Activated T-helper 1 cell treated with anti-CD3 and anti-CD28 coated beads, Interleukin-12 subunit alpha, Interleukin-12 subunit beta, Interleukin-2, Interleukin-4 antibody, amounts not matched to agents 30 ng/mL and 10 ng/mL and 1 ng/mL, durations not matched to agents 14 hours and 24 hours and 36 hours (primary cell): ENCODE measurements around the gene ANP32E. TPM values are rescaled to one million over a fixed set of nuclear protein-coding genes. Genes with fewer than 3 reads are reported as not detected.
"Not testable (repeated sequence)": the region's sequence is repeated elsewhere in the genome, so short reads cannot be mapped to it uniquely, and the experiment has no call there.

Source experiments
- DNase-seq: peaks from one replicate; pipeline ENCODE4 v3.0.0; 2021; ENCODE audit warnings: low spot score
- H3K27ac Mint-ChIP-seq: one replicate; pipeline ENCODE4 v1.8.0; 2021; ENCODE audit warnings: mild to moderate bottlenecking, mixed read lengths
- H3K27me3 Mint-ChIP-seq: one replicate; pipeline ENCODE4 v1.8.0; 2022; ENCODE audit warnings: mild to moderate bottlenecking, moderate library complexity, mixed read lengths; ENCODE audit not compliant: insufficient read depth
- H3K36me3 Mint-ChIP-seq: one replicate; pipeline ENCODE4 v1.8.0; 2021; ENCODE audit warnings: low read depth, mixed read lengths
- H3K4me1 Mint-ChIP-seq: one replicate; pipeline ENCODE4 v1.8.0; 2021; ENCODE audit warnings: low read depth, mixed read lengths
- H3K4me3 Mint-ChIP-seq: one replicate; pipeline ENCODE4 v1.8.0; 2021; ENCODE audit warnings: mild to moderate bottlenecking, moderate library complexity, mixed read lengths
- H3K9me3 Mint-ChIP-seq: one replicate; pipeline ENCODE4 v1.8.0; 2021; ENCODE audit warnings: mixed read lengths
- intact Hi-C: fragments of 100-400 bp; cut with micrococcal nuclease; formaldehyde crosslinking; loops from one replicate; pipeline ENCODE4 v1.15.1; 2024
- total RNA-seq: library from RNA; stranded (reverse); gene quantifications from 2 replicates; pipeline ENCODE4 v1.2.3, GENCODE V29; 2022

ANP32E gene
- total RNA-seq, 1 donor from 2014 or later, result 196 TPM

DNA sequence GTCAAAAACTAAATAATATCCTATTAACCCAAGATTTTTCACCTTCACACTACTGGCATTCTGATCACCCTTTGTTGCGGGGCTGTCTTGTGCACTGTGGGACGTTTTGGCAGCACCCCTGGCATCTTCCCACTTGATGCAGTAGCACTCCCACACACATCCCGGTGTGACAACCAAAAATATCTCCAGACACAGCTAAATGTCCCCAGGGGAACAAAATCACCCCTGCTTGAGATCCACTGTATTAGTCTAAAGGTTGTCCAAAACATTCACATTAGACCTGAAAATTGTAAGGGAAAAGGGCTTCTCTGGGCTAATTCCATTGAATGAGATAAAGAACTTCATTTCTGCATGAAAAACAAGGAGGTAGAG is 48.4 kb downstream of the ANP32E start:
- H3K27me3 Mint-ChIP-seq, result peaks cover 12% of the 10 kb centered on the region
- H3K9me3 Mint-ChIP-seq, result no peaks in the 10 kb centered on the region
- intact Hi-C loops, result loop anchor here (1.0 to 5.0 kb wide), 4 partner anchors 25 to 225 kb away; no protein-coding TSS in a partner anchor
- no peaks in the 10 kb centered on the region for H3K36me3 Mint-ChIP-seq
- H3K4me1 Mint-ChIP-seq, result peaks cover 14% of the 10 kb centered on the region
- H3K27ac Mint-ChIP-seq, result no peak overlapping the region
- DNase-seq, result no peak
- peak overlapping the region; percentile 26 for H3K4me3 Mint-ChIP-seq

DNA sequence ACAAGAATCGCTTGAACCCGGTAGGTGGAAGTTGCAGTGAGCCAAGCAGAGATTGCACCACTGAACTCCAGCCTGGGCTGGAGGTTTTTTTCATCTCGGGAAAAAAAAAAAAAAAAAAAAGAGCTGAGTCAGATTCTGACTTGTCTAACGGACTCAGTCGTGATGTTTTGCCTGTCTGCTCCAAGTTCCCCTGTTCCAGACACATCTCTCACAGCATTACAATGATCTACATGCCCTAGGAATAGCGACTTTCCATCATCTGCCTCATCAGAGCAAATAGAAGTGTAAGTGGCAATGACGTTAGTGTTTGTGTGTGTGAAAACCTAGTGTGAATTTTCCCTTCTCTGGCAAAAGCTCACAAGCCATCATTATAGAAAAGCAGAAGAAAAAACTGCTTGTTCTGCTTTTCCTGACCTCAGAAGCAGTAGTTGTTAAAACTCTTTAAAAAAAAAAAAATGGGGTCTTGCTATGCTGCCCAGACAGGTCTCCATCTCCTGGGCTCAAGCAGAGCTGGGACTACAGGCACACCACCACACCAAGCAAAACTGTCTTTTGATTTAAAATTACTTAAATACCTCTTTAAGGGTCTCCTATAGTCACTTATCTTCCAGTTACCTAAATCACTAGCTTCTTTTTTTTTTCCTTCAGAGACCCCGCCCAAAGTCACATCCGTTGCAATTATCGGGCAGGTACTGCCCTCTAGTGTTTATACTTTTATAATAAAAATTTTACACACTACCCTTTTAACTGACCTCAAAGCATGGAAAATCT is 48.9 kb downstream of the ANP32E start:
- no peaks in the 10 kb centered on the region for H3K36me3 Mint-ChIP-seq
- no peak for DNase-seq
- intact Hi-C loops, result loop anchor here (1.0 to 5.0 kb wide), 4 partner anchors 26 to 225 kb away; no protein-coding TSS in a partner anchor
- peak overlapping the region; percentile 76 for H3K27ac Mint-ChIP-seq
- H3K9me3 Mint-ChIP-seq, result no peaks in the 10 kb centered on the region
- peak overlapping the region; percentile 12 for H3K4me3 Mint-ChIP-seq
- peaks cover 14% of the 10 kb centered on the region for H3K4me1 Mint-ChIP-seq
- peaks cover 12% of the 10 kb centered on the region for H3K27me3 Mint-ChIP-seq

DNA sequence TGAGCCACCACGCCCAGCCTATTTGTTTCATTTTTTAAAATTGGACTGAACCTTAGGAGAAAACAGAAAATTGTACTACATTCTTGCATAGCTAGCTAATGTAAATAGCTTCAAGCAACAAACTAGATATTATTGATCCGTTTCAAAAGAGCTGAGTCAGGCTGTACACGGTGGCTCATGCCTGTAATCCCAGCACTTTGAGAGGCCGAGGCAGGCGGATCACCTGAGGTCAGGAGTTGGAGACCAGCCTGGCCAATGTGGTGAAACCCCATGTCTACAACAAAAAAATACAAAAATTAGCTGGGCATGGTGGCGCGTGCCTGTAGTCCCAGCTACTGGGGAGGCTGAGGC is 49.5 kb downstream of the ANP32E start:
- not testable (repeated sequence) for DNase-seq, H3K9me3 Mint-ChIP-seq, H3K36me3 Mint-ChIP-seq, H3K27ac Mint-ChIP-seq, H3K4me3 Mint-ChIP-seq
- intact Hi-C loops, result loop anchor here (2.0 to 5.0 kb wide), 2 partner anchors 26 to 34 kb away; no protein-coding TSS in a partner anchor
- H3K4me1 Mint-ChIP-seq, result peaks cover 14% of the 10 kb centered on the region
- peaks cover 12% of the 10 kb centered on the region for H3K27me3 Mint-ChIP-seq

DNA sequence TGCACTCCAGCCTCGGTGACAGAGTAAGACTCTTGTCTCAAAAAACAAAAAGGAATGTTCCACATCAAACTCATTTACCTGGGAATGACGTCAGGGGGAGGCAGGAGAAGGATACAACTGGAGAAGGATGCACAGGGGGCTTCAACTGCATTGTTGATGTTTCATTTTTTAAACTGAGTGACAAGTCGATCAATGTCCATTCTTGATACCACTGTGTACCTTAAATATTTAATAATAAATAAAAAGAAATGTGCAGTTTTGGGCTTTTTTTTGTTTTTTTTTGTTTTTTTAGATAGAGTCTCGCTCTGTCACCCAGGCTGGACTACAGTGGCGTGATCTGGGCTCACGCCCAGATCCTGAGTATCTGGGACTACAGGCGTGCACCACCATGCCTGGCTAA is 50.4 kb downstream of the ANP32E start:
- no peak overlapping the region for H3K4me3 Mint-ChIP-seq
- intact Hi-C loops, result loop anchor here (5.0 kb wide), 1 partner anchor 33 kb away; no protein-coding TSS in a partner anchor
- H3K27me3 Mint-ChIP-seq, result peaks cover 13% of the 10 kb centered on the region
- H3K4me1 Mint-ChIP-seq, result peaks cover 14% of the 10 kb centered on the region
- no peaks in the 10 kb centered on the region for H3K36me3 Mint-ChIP-seq
- no peak overlapping the region for H3K27ac Mint-ChIP-seq
- H3K9me3 Mint-ChIP-seq, result no peaks in the 10 kb centered on the region
- DNase-seq, result no peak

GRCh38 chr1:150183061-150183460 is 52.9 kb downstream of the ANP32E start:
- Mint-ChIP-seq H3K9me3 (no peaks in the 10 kb centered on the region), H3K4me3 (no peak overlapping the region), H3K27me3 (peaks cover 8% of the 10 kb centered on the region), H3K4me1 (peaks cover 14% of the 10 kb centered on the region), H3K36me3 (no peaks in the 10 kb centered on the region), H3K27ac (no peak overlapping the region)
- intact Hi-C loops, result no loop called here
- no peak for DNase-seq

DNA sequence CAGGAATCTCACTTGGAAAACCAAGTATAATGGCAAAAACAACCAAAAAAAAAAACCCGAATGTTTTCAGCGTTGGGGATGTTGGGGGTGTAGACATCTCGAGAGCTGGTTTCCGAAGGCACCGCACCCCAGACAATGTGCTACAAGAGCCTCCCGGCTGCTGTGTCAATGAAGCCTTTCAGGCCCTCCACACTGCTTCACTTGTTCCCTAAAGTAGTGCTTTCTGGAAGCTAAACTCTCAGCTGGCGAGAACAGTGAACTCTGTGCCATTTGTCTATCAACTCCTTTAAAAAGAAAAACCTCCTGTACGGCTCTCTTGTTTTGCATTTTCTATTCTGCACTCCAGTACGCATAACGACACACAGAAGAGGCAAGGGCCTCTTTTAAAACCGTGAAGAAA is 53.7 kb downstream of the ANP32E start:
- Mint-ChIP-seq H3K9me3 (no peaks in the 10 kb centered on the region), H3K27ac (no peak overlapping the region), H3K4me1 (peaks cover 6% of the 10 kb centered on the region), H3K4me3 (no peak overlapping the region), H3K36me3 (no peaks in the 10 kb centered on the region), H3K27me3 (peaks cover 3% of the 10 kb centered on the region)
- DNase-seq, result no peak
- intact Hi-C loops, result no loop called here

- DNase-seq, result no peak
- H3K36me3 Mint-ChIP-seq, result no peaks in the 10 kb centered on the region
- H3K4me3 Mint-ChIP-seq, result no peak overlapping the region
- H3K27ac Mint-ChIP-seq, result no peak overlapping the region
- peaks cover 1% of the 10 kb centered on the region for H3K27me3 Mint-ChIP-seq
- H3K9me3 Mint-ChIP-seq, result no peaks in the 10 kb centered on the region
- intact Hi-C loops, result no loop called here
- no peaks in the 10 kb centered on the region for H3K4me1 Mint-ChIP-seq
Observed at GRCh38 chr1:150180474-150180873, 55.4 kb downstream of the ANP32E start.

DNA sequence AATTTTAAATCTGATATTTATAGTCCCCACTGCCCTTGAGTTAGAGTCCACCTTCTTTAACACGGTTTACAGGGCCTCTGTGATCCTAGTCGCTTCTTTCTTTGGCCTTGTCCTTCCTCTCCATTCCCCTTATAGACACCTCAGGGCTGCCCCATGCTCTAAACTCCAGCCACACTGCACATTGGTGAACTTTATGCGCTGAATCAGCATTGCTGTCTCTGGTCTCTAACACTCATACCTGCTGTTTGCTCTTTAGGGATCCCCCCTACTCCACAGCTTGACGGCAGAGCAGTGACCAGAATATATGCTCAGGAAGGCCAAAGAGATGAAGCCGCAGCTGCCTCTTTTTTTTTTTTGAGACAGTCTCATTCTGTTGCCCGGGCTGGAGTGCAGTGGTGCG is 56.0 kb downstream of the ANP32E start:
- H3K27me3 Mint-ChIP-seq, result peaks cover 1% of the 10 kb centered on the region
- H3K9me3 Mint-ChIP-seq, result no peaks in the 10 kb centered on the region
- intact Hi-C loops, result no loop called here
- no peak overlapping the region for H3K4me3 Mint-ChIP-seq
- no peak overlapping the region for H3K27ac Mint-ChIP-seq
- no peak for DNase-seq
- H3K36me3 Mint-ChIP-seq, result no peaks in the 10 kb centered on the region
- H3K4me1 Mint-ChIP-seq, result no peaks in the 10 kb centered on the region

- Mint-ChIP-seq H3K9me3 (no peaks in the 10 kb centered on the region), H3K27ac (no peak overlapping the region), H3K27me3 (peaks cover 1% of the 10 kb centered on the region), H3K4me1 (no peaks in the 10 kb centered on the region), H3K36me3 (no peaks in the 10 kb centered on the region), H3K4me3 (no peak overlapping the region)
- intact Hi-C loops, result no loop called here
- DNase-seq, result no peak
Observed at GRCh38 chr1:150178548-150178947, 57.4 kb downstream of the ANP32E start.

DNA sequence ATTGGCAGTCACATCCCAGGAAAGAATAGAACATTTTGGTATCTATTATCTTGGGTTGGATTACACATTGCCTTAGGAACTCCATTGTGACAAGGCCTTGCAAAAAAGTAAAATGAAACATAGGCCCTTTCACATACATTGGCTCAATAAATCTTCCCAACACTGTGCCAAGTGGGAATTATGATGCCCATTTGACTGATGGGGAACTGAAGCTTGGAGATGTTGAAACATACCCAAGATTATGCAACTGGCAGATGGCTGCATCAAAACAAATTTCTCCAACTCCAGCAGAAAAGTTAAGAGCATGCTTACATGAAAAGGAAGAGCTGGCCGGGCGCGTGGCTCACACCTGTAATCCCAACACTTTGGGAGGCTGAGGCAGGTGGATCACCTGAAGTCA is 59.3 kb downstream of the ANP32E start:
- H3K9me3 Mint-ChIP-seq, result no peaks in the 10 kb centered on the region
- intact Hi-C loops, result no loop called here
- peaks cover 1% of the 10 kb centered on the region for H3K27me3 Mint-ChIP-seq
- DNase-seq, result no peak
- H3K27ac Mint-ChIP-seq, result no peak overlapping the region
- no peaks in the 10 kb centered on the region for H3K4me1 Mint-ChIP-seq
- no peaks in the 10 kb centered on the region for H3K36me3 Mint-ChIP-seq
- H3K4me3 Mint-ChIP-seq, result no peak overlapping the region

- Mint-ChIP-seq H3K36me3 (no peaks in the 10 kb centered on the region), H3K27me3 (peaks cover 8% of the 10 kb centered on the region), H3K4me3 (no peak overlapping the region), H3K4me1 (no peaks in the 10 kb centered on the region), H3K9me3 (no peaks in the 10 kb centered on the region), H3K27ac (no peak overlapping the region)
- intact Hi-C loops, result no loop called here
- DNase-seq, result no peak
Observed at GRCh38 chr1:150173141-150173585, 62.7 kb downstream of the ANP32E start.

DNA sequence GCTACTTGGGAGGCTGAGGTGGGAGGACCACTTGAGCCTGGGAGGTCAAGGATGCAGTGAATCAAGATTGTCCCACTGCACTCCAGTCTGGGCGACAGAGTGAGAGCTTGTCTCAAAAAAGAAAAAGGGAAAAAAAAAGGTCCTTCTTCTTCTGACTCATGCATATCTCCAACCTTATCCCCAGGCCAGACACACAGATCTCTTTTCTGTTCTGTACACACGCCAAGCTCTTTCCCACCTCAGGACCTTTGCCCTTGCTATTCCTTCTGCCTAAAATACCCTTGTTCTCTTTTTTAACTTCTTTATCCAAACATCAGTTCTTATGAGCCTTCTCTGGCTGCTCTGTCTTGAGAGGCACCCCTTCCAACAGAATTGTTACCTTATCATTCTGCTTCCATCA is 64.1 kb downstream of the ANP32E start:
- no peak for DNase-seq
- H3K36me3 Mint-ChIP-seq, result no peaks in the 10 kb centered on the region
- intact Hi-C loops, result no loop called here
- peaks cover 10% of the 10 kb centered on the region for H3K27me3 Mint-ChIP-seq
- no peak overlapping the region for H3K27ac Mint-ChIP-seq
- no peaks in the 10 kb centered on the region for H3K4me1 Mint-ChIP-seq
- H3K9me3 Mint-ChIP-seq, result no peaks in the 10 kb centered on the region
- H3K4me3 Mint-ChIP-seq, result no peak overlapping the region

GRCh38 chr1:150168960-150169601 is 66.8 kb downstream of the ANP32E start:
- peak; percentile 28 for DNase-seq
- Mint-ChIP-seq H3K4me3 (no peak overlapping the region), H3K27me3 (peaks cover 11% of the 10 kb centered on the region), H3K9me3 (no peaks in the 10 kb centered on the region), H3K36me3 (no peaks in the 10 kb centered on the region), H3K27ac (no peak overlapping the region), H3K4me1 (no peaks in the 10 kb centered on the region)
- intact Hi-C loops, result loop anchor here (2.0 to 10.0 kb wide), 2 partner anchors 206 to 274 kb away; partner anchors contain the start of gene BOLA1
